IMR-90 (cell line): Measurements from ENCODE around the gene CAPN7. TPM values are rescaled to one million over a fixed set of nuclear protein-coding genes. Genes with fewer than 3 reads are reported as not detected.

Source experiments
- ATAC-seq: fragments of 200-7000 bp; cut with Tn5 transposase; 2 replicates; pipeline ENCODE4 v1.9.1; 2020; ENCODE audit warnings: low read depth, mild to moderate bottlenecking, moderate library complexity
- BruUV-seq: library from RNA; stranded (reverse); fragments of 400-500 nt; replicated peaks from 2 replicates; lab custom pipeline; 2021; lab: Mats Ljungman, UMichigan
- CTCF ChIA-PET: fragments of 300-600 bp; formaldehyde crosslinking; extraction: SDS; loops from one replicate; lab custom pipeline; 2021; ENCODE audit warnings: antibody characterized with exemption; lab: Yijun Ruan, JAX
- POLR2A ChIA-PET: fragments of 300-600 bp; sonication (Branson Sonifier 250); formaldehyde crosslinking; loops from one replicate; lab custom pipeline; 2022; ENCODE audit warnings: antibody characterized with exemption; ENCODE audit not compliant: unreplicated experiment; lab: Charles Lee
- DNase-seq: peaks from one replicate; pipeline ENCODE4 v3.0.0; 2013
- H2AFZ ChIP-seq: replicated peaks from 2 replicates; pipeline ENCODE3; 2013; ENCODE audit warnings: low read length, mild to moderate bottlenecking; ENCODE audit not compliant: poor library complexity
- H2AK5ac ChIP-seq: 2 replicates; pipeline ENCODE4 v1.6.1; 2013; ENCODE audit warnings: low read depth, low read length, inconsistent platforms
- H2AK9ac ChIP-seq: replicated peaks from 2 replicates; pipeline ENCODE3; 2013; ENCODE audit warnings: mild to moderate bottlenecking, low read depth, low read length, moderate library complexity; ENCODE audit not compliant: poor library complexity
- H2BK120ac ChIP-seq: 2 replicates; pipeline ENCODE4 v1.6.1; 2013; ENCODE audit warnings: low read depth, low read length, inconsistent platforms
- H2BK15ac ChIP-seq: 3 replicates; pipeline ENCODE4 v1.6.1; 2013; ENCODE audit warnings: low read depth, low read length, inconsistent platforms
- H2BK20ac ChIP-seq: 2 replicates; pipeline ENCODE4 v1.6.1; 2013; ENCODE audit warnings: low read depth, mild to moderate bottlenecking, inconsistent platforms, low read length, moderate library complexity
- H2BK5ac ChIP-seq: 2 replicates; pipeline ENCODE4 v1.6.1; 2013; ENCODE audit warnings: mild to moderate bottlenecking, low read depth, low read length, inconsistent platforms; ENCODE audit not compliant: poor library complexity, severe bottlenecking
- H3K14ac ChIP-seq: replicated peaks from 2 replicates; pipeline ENCODE4 v1.6.1; 2013; ENCODE audit warnings: low read depth, low read length, inconsistent platforms
- H3K18ac ChIP-seq: 2 replicates; pipeline ENCODE4 v1.6.1; 2013; ENCODE audit warnings: low read depth, low read length, control low read depth
- H3K23ac ChIP-seq: 2 replicates; pipeline ENCODE4 v1.6.1; 2013; ENCODE audit warnings: low read depth, low read length, inconsistent platforms
- H3K27ac ChIP-seq: 2 replicates; pipeline ENCODE4 v1.5.1; 2013; ENCODE audit warnings: mild to moderate bottlenecking, control low read depth, low read length; ENCODE audit not compliant: insufficient read depth
- H3K27me3 ChIP-seq: 2 replicates; pipeline ENCODE4 v1.6.1; 2013; ENCODE audit warnings: low read length; ENCODE audit not compliant: control insufficient read depth, insufficient read depth
- H3K36me3 ChIP-seq: 2 replicates; pipeline ENCODE4 v1.6.1; 2013; ENCODE audit warnings: low read length, mixed read lengths; ENCODE audit not compliant: control insufficient read depth, insufficient read depth
- H3K4ac ChIP-seq: 2 replicates; pipeline ENCODE4 v1.6.1; 2013; ENCODE audit warnings: low read depth, low read length, inconsistent platforms
- H3K4me1 ChIP-seq: 2 replicates; pipeline ENCODE4 v1.6.1; 2013; ENCODE audit warnings: low read length, mixed read lengths; ENCODE audit not compliant: control insufficient read depth, insufficient read depth
- H3K4me2 ChIP-seq: 2 replicates; pipeline ENCODE4 v1.6.1; 2013; ENCODE audit warnings: low read depth, mild to moderate bottlenecking, control low read depth, low read length, moderate library complexity
- H3K4me3 ChIP-seq: 2 replicates; pipeline ENCODE4 v1.5.1; 2013; ENCODE audit warnings: low read depth, mild to moderate bottlenecking, control low read depth, low read length, moderate library complexity; ENCODE audit not compliant: insufficient read depth
- H3K56ac ChIP-seq: 2 replicates; pipeline ENCODE4 v1.6.1; 2013; ENCODE audit warnings: low read length, inconsistent platforms; ENCODE audit not compliant: insufficient read depth; ENCODE audit errors: extremely low read depth
- H3K79me1 ChIP-seq, 2 experiments: 2 replicates each; pipeline ENCODE4 v1.6.1; 2013; ENCODE audit warnings: low read length in 2 of 2, inconsistent platforms in 1 of 2, low read depth in 1 of 2
- H3K9ac ChIP-seq: 2 replicates; pipeline ENCODE4 v1.6.1; 2013; ENCODE audit warnings: low read depth, low read length, control low read depth
- H3K9me1 ChIP-seq: 2 replicates; pipeline ENCODE4 v1.6.1; 2013; ENCODE audit warnings: low read length, inconsistent platforms; ENCODE audit not compliant: insufficient read depth
- H3K9me3 ChIP-seq: 2 replicates; pipeline ENCODE4 v1.6.1; 2013; ENCODE audit warnings: low read length; ENCODE audit not compliant: control insufficient read depth, insufficient read depth
- H4K20me1 ChIP-seq: 2 replicates; pipeline ENCODE4 v1.6.1; 2013; ENCODE audit warnings: low read length, inconsistent platforms; ENCODE audit not compliant: insufficient read depth
- H4K5ac ChIP-seq: 2 replicates; pipeline ENCODE4 v1.6.1; 2013; ENCODE audit warnings: mild to moderate bottlenecking, low read depth, low read length, control low read depth
- H4K8ac ChIP-seq, 2 experiments: 2 replicates each; pipeline ENCODE4 v1.6.1; 2013; ENCODE audit warnings: low read depth in 2 of 2, low read length in 2 of 2, control low read depth in 1 of 2, inconsistent platforms in 1 of 2
- H4K91ac ChIP-seq: 2 replicates; pipeline ENCODE4 v1.6.1; 2013; ENCODE audit warnings: low read depth, low read length, inconsistent platforms; ENCODE audit not compliant: insufficient read depth
- BHLHE40 ChIP-seq: fragments of 150-350 bp; IDR thresholded peaks from 2 replicates; pipeline ENCODE4 v1.6.1; 2016; ENCODE audit warnings: mild to moderate bottlenecking, low read depth, low read length
- CEBPB ChIP-seq: IDR thresholded peaks from 2 replicates; pipeline ENCODE4 v1.6.1; 2012; ENCODE audit warnings: low read depth, low read length, improper control_type of control experiment
- CHD1 ChIP-seq: IDR thresholded peaks from 2 replicates; pipeline ENCODE4 v1.6.1; 2012; ENCODE audit warnings: low read depth, low read length, improper control_type of control experiment
- ELK1 ChIP-seq: fragments of 150-350 bp; IDR thresholded peaks from 2 replicates; pipeline ENCODE4 v1.6.1; 2016; ENCODE audit warnings: low read depth, mild to moderate bottlenecking, low read length, moderate library complexity, borderline replicate concordance
- FOS ChIP-seq: fragments of 150-350 bp; IDR thresholded peaks from 2 replicates; pipeline ENCODE4 v1.6.1; 2016; ENCODE audit warnings: low read depth, low read length
- MAZ ChIP-seq: IDR thresholded peaks from 2 replicates; pipeline ENCODE4 v1.6.1; 2012; ENCODE audit warnings: low read depth, mild to moderate bottlenecking, low read length, improper control_type of control experiment, moderate library complexity, borderline replicate concordance
- MXI1 ChIP-seq: IDR thresholded peaks from 2 replicates; pipeline ENCODE4 v1.6.1; 2012; ENCODE audit warnings: low read depth, mild to moderate bottlenecking, low read length, moderate library complexity, borderline replicate concordance
- POLR2A ChIP-seq: IDR thresholded peaks from 2 replicates; pipeline ENCODE4 v1.6.1; 2012; ENCODE audit warnings: mild to moderate bottlenecking, low read depth, low read length
- RAD21 ChIP-seq: IDR thresholded peaks from 2 replicates; pipeline ENCODE4 v1.6.1; 2012; ENCODE audit warnings: low read length, improper control_type of control experiment
- SMC3 ChIP-seq: fragments of 150-350 bp; IDR thresholded peaks from 2 replicates; pipeline ENCODE4 v1.6.1; 2016; ENCODE audit warnings: low read depth, mild to moderate bottlenecking, antibody characterized with exemption, low read length, moderate library complexity
- USF2 ChIP-seq: fragments of 150-350 bp; IDR thresholded peaks from 2 replicates; pipeline ENCODE4 v1.6.1; 2017; ENCODE audit warnings: mild to moderate bottlenecking, antibody characterized with exemption, low read length, low read depth
- WGBS, 2 experiments: methylation state at CpG; one replicate each; pipeline versions ENCODE4 v1.1.5 to v1.1.7; 2013; ENCODE audit warnings: missing lambda C conversion rate in 2 of 2; ENCODE audit not compliant: insufficient read length in 1 of 2; ENCODE audit errors: extremely low coverage in 2 of 2; 5-methylcytosine and 5-hydroxymethylcytosine counted together
- dilution Hi-C: fragments of 300-500 bp; cut with HindIII; formaldehyde crosslinking; loops from one replicate; pipeline ENCODE4 v1.14.3; 2018; ENCODE audit warnings: low sequenced_read_pairs; ENCODE audit not compliant: unreplicated experiment
- in situ Hi-C: fragments of 300-500 bp; cut with MboI; formaldehyde crosslinking; loops from 3 replicates; pipeline ENCODE4 v1.14.3; 2019; ENCODE audit warnings: low sequenced_read_pairs, inconsistent platforms, mixed read lengths
- intact Hi-C: fragments of 100-400 bp; cut with micrococcal nuclease; formaldehyde crosslinking; loops from 2 replicates; pipeline ENCODE4 v1.10.0; 2022
- polyA plus RNA-seq, 3 experiments: library from polyadenylated mRNA; depleted of rRNA; stranded (reverse); fragments of >200 nt; gene quantifications; 2 replicates each; pipeline ENCODE4 v1.2.3, GENCODE V29; 2012; ENCODE audit warnings: low replicate concordance in 1 of 3
- total RNA-seq: library from RNA; depleted of rRNA; stranded (reverse); fragments of >200 nt; gene quantifications from 2 replicates; pipeline ENCODE4 v1.2.3, GENCODE V29; 2012

The CAPN7 gene
- total and polyA plus RNA-seq, 2 of the 4 experiments (the other 2 are of a cell fraction): 14.5 to 21.3 TPM

GRCh38 chr3:15268033-15268631 is 62.1 kb downstream of the CAPN7 start (continued):
- TF ChIP-seq MXI1: peak; percentile 27; the same call in 1 of the 2 replicates

GRCh38 chr3:15269091-15269989 is 63.3 kb downstream of the CAPN7 start:
- peak overlapping the region; percentile 21 for H3K4me2 ChIP-seq
- WGBS, 2 experiments: 43% methylated on average over 13 of the region's 29 CpGs; no CpG with 5 or more reads in 1 of the 2 experiments
- ATAC-seq: peak; percentile 88
- H3K4me3 ChIP-seq: no peak overlapping the region
- H3K18ac ChIP-seq: peak overlapping the region; percentile 76
- peak overlapping the region; percentile 95 for H3K23ac ChIP-seq
- peaks cover 13% of the 10 kb centered on the region for H3K4me1 ChIP-seq
- H2AK5ac ChIP-seq: peak overlapping the region; percentile 93; the same call in 1 of the 2 replicates
- dilution Hi-C loops (no loop called here), in situ Hi-C loops (loop anchor here (5.0 kb wide), 2 partner anchors 63 to 113 kb away; partner anchors contain the start of gene SH3BP5), intact Hi-C loops (no loop called here)
- peak; percentile 96 for DNase-seq
- no TSS peak for BruUV-seq
- H2BK120ac ChIP-seq: peak overlapping the region; percentile 93
- peak overlapping the region; percentile 87 for H2BK20ac ChIP-seq
- H4K20me1 ChIP-seq: no peaks in the 10 kb centered on the region
- peaks cover 0 to 5% of the 10 kb centered on the region in 2 experiments; a peak in 1 of 4 replicates for H3K79me1 ChIP-seq
- H3K27me3 ChIP-seq: no peaks in the 10 kb centered on the region
- H3K9ac ChIP-seq: no peak overlapping the region
- H3K14ac ChIP-seq: peak overlapping the region; percentile 92
- peak overlapping the region; percentile 30 to 88 for H4K8ac ChIP-seq
- peak overlapping the region; percentile 19 for H4K5ac ChIP-seq
- peak overlapping the region; percentile 93 for H3K4ac ChIP-seq
- H3K36me3 ChIP-seq: peaks cover 2% of the 10 kb centered on the region; the same call in 1 of the 2 replicates
- H3K9me3 ChIP-seq: no peaks in the 10 kb centered on the region
- peak overlapping the region; percentile 55 for H3K27ac ChIP-seq
- peak overlapping the region; percentile 89 for H2AFZ ChIP-seq
- peaks cover 11% of the 10 kb centered on the region for H3K9me1 ChIP-seq
- H2BK15ac ChIP-seq: peak overlapping the region; percentile 61; the same call in 2 of the 3 replicates
- H3K56ac ChIP-seq: 0 out of 2 replicates have a peak overlapping the region, but pooled peaks have one; percentile 17
- POLR2A ChIA-PET: no interaction called here
- peak overlapping the region; percentile 90 for H4K91ac ChIP-seq
- CTCF ChIA-PET: interaction anchor here (1.0 to 3.2 kb wide), 6 partner anchors 13 to 146 kb away, joined by 3 to 12 read pairs (median 6); partner anchors contain the start of gene SH3BP5
- peak overlapping the region; percentile 79 for H2BK5ac ChIP-seq
- H2AK9ac ChIP-seq: peak overlapping the region; percentile 89
- peak; percentile 89 for TF ChIP-seq BHLHE40
- TF ChIP-seq SMC3: peak; percentile 33
- peak; percentile 94 for TF ChIP-seq FOS
- no peak for TF ChIP-seq CEBPB
- no peak for TF ChIP-seq CHD1
- TF ChIP-seq MXI1: peak; percentile 75; the same call in 1 of the 2 replicates
- no peak; the same call in 1 of the 2 replicates for TF ChIP-seq USF2
- no peak for TF ChIP-seq POLR2A
- no peak for TF ChIP-seq ELK1
- TF ChIP-seq MAZ: peak; percentile 51; the same call in 1 of the 2 replicates
- TF ChIP-seq RAD21: peak; percentile 32
